SK-N-SH (cell line): ENCODE data around the gene GGACT. TPM values are rescaled to one million over a fixed set of nuclear protein-coding genes. Genes with fewer than 3 reads are reported as not detected.

Experiments
- CTCF ChIA-PET: fragments of 300-600, 350-600 bp; formaldehyde crosslinking; extraction: SDS; loops from one replicate; lab custom pipeline; 2021; lab: Yijun Ruan, JAX
- POLR2A ChIA-PET: fragments of 350-600 bp; sonication (Branson Sonifier 250); formaldehyde crosslinking; extraction: SDS; loops from one replicate; lab custom pipeline; 2020; ENCODE audit warnings: antibody characterized with exemption, inconsistent platforms; lab: Yijun Ruan, JAX
- DNase-seq: peaks from one replicate; pipeline ENCODE4 v3.0.0; 2012
- H2AFZ ChIP-seq: fragments of 200-600 bp; sonication (generic); 2 replicates; pipeline ENCODE4 v1.8.1; 2016; ENCODE audit warnings: antibody characterized with exemption, mild to moderate bottlenecking, low read depth
- H3F3A ChIP-seq: fragments of 200-600 bp; sonication (generic); replicated peaks from 2 replicates; pipeline ENCODE3; 2016; ENCODE audit warnings: antibody characterized with exemption, mild to moderate bottlenecking; ENCODE audit not compliant: insufficient read depth
- H3K27ac ChIP-seq, 2 experiments: fragments of 200-500 bp in 1 of 2; fragments of 200-600 bp in 1 of 2; sonication (Bioruptor generic) in 1 of 2; sonication (generic), shearing (Covaris generic) in 1 of 2; 2 replicates each; pipeline versions ENCODE4 v1.5.1 to v1.6.1; 2014 to 2016; ENCODE audit warnings: low read depth in 2 of 2, inconsistent platforms in 1 of 2, low read length in 1 of 2, mild to moderate bottlenecking in 1 of 2, mixed read lengths in 1 of 2
- H3K27me3 ChIP-seq: fragments of 200-600 bp; sonication (generic), shearing (Covaris generic); 2 replicates; pipeline ENCODE4 v1.6.1; 2016; ENCODE audit warnings: mixed run types; ENCODE audit not compliant: insufficient read depth
- H3K36me3 ChIP-seq, 2 experiments: fragments of 200-500 bp in 1 of 2; fragments of 200-600 bp in 1 of 2; sonication (Bioruptor generic) in 1 of 2; sonication (generic) in 1 of 2; replicated peaks in 1 of 2; 2 replicates each; pipeline versions ENCODE3 to v1.5.1; 2014 to 2016; ENCODE audit warnings: low read length in 1 of 2, mild to moderate bottlenecking in 1 of 2; ENCODE audit not compliant: insufficient read depth in 2 of 2, control insufficient read depth in 1 of 2
- H3K4me1 ChIP-seq, 2 experiments: fragments of 200-500 bp in 1 of 2; fragments of 200-600 bp in 1 of 2; sonication (Bioruptor generic) in 1 of 2; sonication (generic), shearing (Covaris generic) in 1 of 2; 2 replicates each; pipeline versions ENCODE4 v1.5.1 to v1.6.1; 2014 to 2016; ENCODE audit warnings: low read depth in 1 of 2, low read length in 1 of 2, mixed run types in 1 of 2; ENCODE audit not compliant: insufficient read depth in 2 of 2, control insufficient read depth in 1 of 2
- H3K4me2 ChIP-seq: fragments of 200-600 bp; sonication (generic), shearing (Covaris generic); 2 replicates; pipeline ENCODE4 v1.6.1; 2017; ENCODE audit warnings: mixed run types
- H3K4me3 ChIP-seq, 2 experiments: fragments of 200-500 bp in 1 of 2; fragments of 200-600 bp in 1 of 2; sonication (Bioruptor generic) in 1 of 2; sonication (generic), shearing (Covaris generic) in 1 of 2; 2 replicates each; pipeline versions ENCODE4 v1.5.1 to v1.8.1; 2014 to 2016; ENCODE audit warnings: low read depth in 2 of 2, inconsistent platforms in 1 of 2, low read length in 1 of 2, mild to moderate bottlenecking in 1 of 2, mixed read lengths in 1 of 2, moderate library complexity in 1 of 2
- H3K79me2 ChIP-seq: fragments of 200-600 bp; sonication (generic); 2 replicates; pipeline ENCODE4 v1.8.1; 2017; ENCODE audit warnings: mild to moderate bottlenecking; ENCODE audit not compliant: insufficient read depth
- H3K9ac ChIP-seq: fragments of 200-600 bp; sonication (generic); 2 replicates; pipeline ENCODE4 v1.6.1; 2017; ENCODE audit warnings: mixed run types
- H3K9me2 ChIP-seq: fragments of 200-600 bp; sonication (generic); 2 replicates; pipeline ENCODE4 v1.6.1; 2017; ENCODE audit warnings: mixed run types
- H3K9me3 ChIP-seq: fragments of 200-600 bp; sonication (generic); 2 replicates; pipeline ENCODE4 v1.6.1; 2017; ENCODE audit warnings: mixed run types, mild to moderate bottlenecking, moderate library complexity
- H4K20me1 ChIP-seq: fragments of 200-600 bp; sonication (generic); 2 replicates; pipeline ENCODE4 v1.6.1; 2017; ENCODE audit warnings: mild to moderate bottlenecking, mixed run types; ENCODE audit not compliant: insufficient read depth
- CTCF ChIP-seq: fragments of 200-600 bp; sonication (generic); IDR thresholded peaks from 2 replicates; pipeline ENCODE4 v1.6.1; 2017; ENCODE audit warnings: antibody characterized with exemption, mild to moderate bottlenecking, moderate library complexity
- EZH2phosphoT487 ChIP-seq: fragments of 200-600 bp; sonication (generic); IDR thresholded peaks from 2 replicates; pipeline ENCODE4 v1.6.1; 2017; ENCODE audit warnings: low read depth, mixed run types, mild to moderate bottlenecking, antibody characterized with exemption, moderate library complexity, borderline replicate concordance
- FOXJ3 ChIP-seq: sonication (generic); formaldehyde crosslinking; IDR thresholded peaks from 2 replicates; pipeline ENCODE4 v1.5.1; 2020; ENCODE audit warnings: mild to moderate bottlenecking, missing genetic modification reagents
- FOXM1 ChIP-seq: IDR thresholded peaks from 2 replicates; pipeline ENCODE4 v1.4.0; 2012; ENCODE audit warnings: low read depth, mild to moderate bottlenecking
- GABPA ChIP-seq: IDR thresholded peaks from 2 replicates; pipeline ENCODE4 v1.4.0; 2012; ENCODE audit warnings: low read depth, mild to moderate bottlenecking
- GATA2 ChIP-seq: sonication (generic); formaldehyde crosslinking; IDR thresholded peaks from 2 replicates; pipeline ENCODE4 v1.5.0; 2020; ENCODE audit warnings: mild to moderate bottlenecking, missing genetic modification reagents
- JUND ChIP-seq: IDR thresholded peaks from 2 replicates; pipeline ENCODE4 v1.4.0; 2012
- MXI1 ChIP-seq: IDR thresholded peaks from 2 replicates; pipeline ENCODE4 v1.6.1; 2012; ENCODE audit warnings: mild to moderate bottlenecking, low read depth, low read length, improper control_type of control experiment
- NFIC ChIP-seq: IDR thresholded peaks from 2 replicates; pipeline ENCODE4 v1.4.0; 2012; ENCODE audit warnings: borderline replicate concordance
- NRF1 ChIP-seq: IDR thresholded peaks from 2 replicates; pipeline ENCODE4 v1.6.1; 2012; ENCODE audit warnings: low read depth, mild to moderate bottlenecking, low read length
- REST ChIP-seq: IDR thresholded peaks from 2 replicates; pipeline ENCODE4 v1.6.1; 2012; ENCODE audit warnings: mild to moderate bottlenecking, low read depth, low read length, moderate library complexity
- RXRA ChIP-seq: IDR thresholded peaks from 2 replicates; pipeline ENCODE4 v1.4.0; 2012; ENCODE audit warnings: low read depth, mild to moderate bottlenecking, borderline replicate concordance
- TAF1 ChIP-seq: IDR thresholded peaks from 2 replicates; pipeline ENCODE4 v1.6.1; 2012; ENCODE audit warnings: low read depth, mild to moderate bottlenecking, low read length, moderate library complexity, borderline replicate concordance
- TEAD4 ChIP-seq: IDR thresholded peaks from 2 replicates; pipeline ENCODE4 v1.4.0; 2012; ENCODE audit warnings: mild to moderate bottlenecking, borderline replicate concordance; ENCODE audit not compliant: insufficient read depth
- USF1 ChIP-seq: IDR thresholded peaks from 2 replicates; pipeline ENCODE4 v1.4.0; 2012; ENCODE audit warnings: low read depth, borderline replicate concordance
- USF2 ChIP-seq: fragments of 150-350 bp; IDR thresholded peaks from 2 replicates; pipeline ENCODE4 v1.6.1; 2017; ENCODE audit warnings: antibody characterized with exemption, low read length, low read depth, borderline replicate concordance
- ZBTB33 ChIP-seq: IDR thresholded peaks from 2 replicates; pipeline ENCODE4 v1.4.0; 2012; ENCODE audit warnings: low read depth, borderline replicate concordance
- WGBS: methylation state at CpG from one replicate; pipeline ENCODE4 v1.1.6; 2017; ENCODE audit warnings: low lambda C conversion rate; 5-methylcytosine and 5-hydroxymethylcytosine counted together
- polyA plus RNA-seq, 3 experiments: library from polyadenylated mRNA; depleted of rRNA; stranded (reverse); fragments of >200 nt; gene quantifications; 2 replicates each; pipeline ENCODE4 v1.2.3, GENCODE V29; 2012

Gene GGACT
- polyA plus RNA-seq, 1 of the 3 experiments (the other 2 are of a cell fraction): 7.1 TPM

- no peak overlapping the region for H3K9ac ChIP-seq
- no peaks in the 10 kb centered on the region; a peak in 1 of 4 replicates for H3K4me1 ChIP-seq
- no peaks in the 10 kb centered on the region for H3K27me3 ChIP-seq
- no peak for DNase-seq
- TF ChIP-seq GABPA (no peak), GATA2 (CRISPR knock-in tag) (no peak), ZBTB33 (no peak), RXRA (no peak), REST (no peak), JUND (no peak), NFIC (no peak), USF2 (no peak), TEAD4 (no peak), TAF1 (no peak), FOXJ3 (CRISPR knock-in tag) (no peak), NRF1 (no peak), MXI1 (no peak), FOXM1 (no peak), EZH2phosphoT487 (no peak), CTCF (no peak), USF1 (no peak)
- no peak overlapping the region for H3K4me3 ChIP-seq
- H3K79me2 ChIP-seq: no peaks in the 10 kb centered on the region
- no peaks in the 10 kb centered on the region for H4K20me1 ChIP-seq
- CTCF ChIA-PET: interaction anchor here (2.2 to 2.7 kb wide), 2 partner anchors 11 to 846 kb away, joined by 6 to 9 read pairs; no protein-coding TSS in a partner anchor
- no peak overlapping the region for H2AFZ ChIP-seq
- WGBS: 44% methylated on average over 2 of the region's 2 CpGs
- no peak overlapping the region for H3K4me2 ChIP-seq
- H3K9me2 ChIP-seq: no peaks in the 10 kb centered on the region
- H3K9me3 ChIP-seq: no peaks in the 10 kb centered on the region
- H3K27ac ChIP-seq: no peak overlapping the region
- H3F3A ChIP-seq: no peaks in the 10 kb centered on the region
- POLR2A ChIA-PET: no interaction called here
- H3K36me3 ChIP-seq: no peaks in the 10 kb centered on the region
Observed at GRCh38 chr13:100502446-100502845, 86.1 kb downstream of the GGACT start.
